ENCODE measurements around the gene DCDC2.
"Not testable (repeated sequence)": the region's sequence is repeated elsewhere in the genome, so short reads cannot be mapped to it uniquely, and the experiment has no call there.

Gene DCDC2

GRCh38 chr6:24387818-24388217 lies 30.0 kb upstream of the DCDC2 start:
- no peak for DNase-seq (ENCODE audit: extremely low spot score)
- ChIA-PET CTCF (interaction anchor here (1.3 to 1.8 kb wide), 3 partner anchors 9 to 104 kb away, joined by 3 to 5 read pairs (median 3); no protein-coding TSS in a partner anchor), POLR2A (no interaction called here)
- TF ChIP-seq CTCF (IDR thresholded peaks at IDR 0.05; ENCODE audit: control extremely low read depth, extremely low read depth, low read depth, missing control alignments): no peak

GRCh38 chr6:24385536-24386269 lies 27.8 kb upstream of the DCDC2 start:
- TF ChIP-seq CTCF (IDR thresholded peaks at IDR 0.05; ENCODE audit: control extremely low read depth, extremely low read depth, low read depth, missing control alignments): no peak
- ChIA-PET CTCF (interaction anchor here (1.8 to 2.0 kb wide), 2 partner anchors 26 to 102 kb away, joined by 5 to 8 read pairs; no protein-coding TSS in a partner anchor), POLR2A (no interaction called here)
- DNase-seq (ENCODE audit: extremely low spot score): no peak

- CTCF ChIA-PET: interaction anchor here (2.0 kb wide), 1 partner anchor 24 kb away, joined by 8 read pairs; no protein-coding TSS in a partner anchor
- POLR2A ChIA-PET; DNase-seq (ENCODE audit: extremely low spot score): not testable (repeated sequence)
Measured at GRCh38 chr6:24384369-24385130, 26.7 kb upstream of the DCDC2 start.

- POLR2A ChIA-PET; CTCF ChIA-PET; DNase-seq (ENCODE audit: extremely low spot score): not testable (repeated sequence)
Measured at GRCh38 chr6:24382891-24383494, 25.1 kb upstream of the DCDC2 start.

GRCh38 chr6:24382220-24382540 lies 24.3 kb upstream of the DCDC2 start:
- TF ChIP-seq CTCF (IDR thresholded peaks at IDR 0.05; ENCODE audit: control extremely low read depth, extremely low read depth, low read depth, missing control alignments): no peak
- ChIA-PET POLR2A (no interaction called here), CTCF (no interaction called here)
- no peak for DNase-seq (ENCODE audit: extremely low spot score)

GRCh38 chr6:24381476-24382219 lies 23.8 kb upstream of the DCDC2 start:
- DNase-seq (ENCODE audit: extremely low spot score): no peak
- ChIA-PET POLR2A (no interaction called here), CTCF (no interaction called here)
- no peak for TF ChIP-seq CTCF (IDR thresholded peaks at IDR 0.05; ENCODE audit: control extremely low read depth, extremely low read depth, low read depth, missing control alignments)

GRCh38 chr6:24378473-24379097 lies 20.7 kb upstream of the DCDC2 start:
- no peak for TF ChIP-seq CTCF (IDR thresholded peaks at IDR 0.05; ENCODE audit: control extremely low read depth, extremely low read depth, low read depth, missing control alignments)
- DNase-seq (ENCODE audit: extremely low spot score): no peak
- POLR2A ChIA-PET: no interaction called here
- CTCF ChIA-PET: interaction anchor here (2.0 kb wide), 1 partner anchor 19 kb away, joined by 5 read pairs; no protein-coding TSS in a partner anchor

All from GM10248 (cell line).